HG03066 (cell line): ENCODE measurements around the gene CYP3A4.
"Not testable (repeated sequence)": the region's sequence is repeated elsewhere in the genome, so short reads cannot be mapped to it uniquely, and the experiment has no call there.

Experiments
- ATAC-seq: cut with Tn5 transposase; IDR thresholded peaks from one replicate; pipeline ENCODE4 v1.9.1; 2021; ENCODE audit warnings: low read depth; ENCODE audit not compliant: unreplicated experiment

The CYP3A4 gene

DNA sequence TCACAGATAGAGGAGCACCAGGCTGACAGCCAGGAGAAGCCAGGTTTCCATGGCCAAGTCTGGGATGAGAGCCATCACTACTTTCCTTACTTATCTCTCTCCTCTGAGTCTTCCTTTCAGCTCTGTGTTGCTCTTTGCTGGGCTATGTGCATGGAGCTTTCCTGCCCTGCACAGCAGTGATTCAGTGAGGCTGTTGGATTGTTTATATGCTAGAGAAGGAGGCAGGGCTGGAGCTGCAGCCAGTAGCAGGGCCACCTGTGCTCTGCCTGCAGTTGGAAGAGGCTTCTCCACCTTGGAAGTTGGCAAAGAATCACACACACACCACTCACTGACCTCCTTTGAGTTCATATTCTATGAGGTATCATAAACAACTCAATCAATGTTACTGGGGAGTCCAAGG, at the start of gene CYP3A4:
TSS of gene CYP3A4 (minus strand) at position 178 of the 400 bp plus-strand sequence. CDS start at position 75, 103 bp downstream.
- no peak for ATAC-seq

- ATAC-seq: no peak
These were observed 49.4 kb upstream of the CYP3A4 start for GRCh38 chr7:99833289-99833877.

- no peak for ATAC-seq
These were observed 47.6 kb upstream of the CYP3A4 start for GRCh38 chr7:99831595-99831994.

DNA sequence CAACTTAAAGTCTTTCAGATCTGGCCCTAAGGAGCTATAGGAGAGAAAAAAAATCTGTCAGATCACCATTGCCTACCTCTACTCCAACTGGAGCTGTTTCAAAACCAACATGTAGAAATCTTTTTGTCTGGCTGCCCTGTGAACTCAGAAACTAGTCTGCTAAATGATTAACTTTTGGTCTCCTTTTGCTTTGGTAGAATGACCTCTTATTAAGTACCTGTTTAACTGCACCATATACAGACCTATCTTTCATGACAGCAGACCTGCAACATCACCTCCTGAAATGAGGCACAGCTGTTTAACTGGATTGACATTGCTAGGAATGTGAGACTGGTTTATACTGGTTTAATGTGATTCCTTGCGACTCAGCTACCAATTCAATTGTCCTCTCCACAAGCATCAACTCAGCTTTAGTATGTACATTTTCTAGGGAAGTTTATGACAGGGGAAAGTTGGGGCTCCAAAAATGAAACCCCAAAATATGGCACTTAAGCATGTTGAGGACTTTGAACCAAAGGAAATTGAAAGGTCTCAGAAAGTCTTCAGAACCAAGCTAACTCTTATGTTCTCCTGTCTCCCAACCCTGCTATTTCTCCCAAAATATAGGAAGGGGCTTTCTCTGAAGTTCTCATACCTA, 45.7 kb upstream of the CYP3A4 start:
- ATAC-seq: no peak

- ATAC-seq: no peak
These were observed 44.8 kb upstream of the CYP3A4 start for GRCh38 chr7:99828811-99829210.

- no peak for ATAC-seq
These were observed 43.2 kb upstream of the CYP3A4 start for GRCh38 chr7:99827040-99827778.

DNA sequence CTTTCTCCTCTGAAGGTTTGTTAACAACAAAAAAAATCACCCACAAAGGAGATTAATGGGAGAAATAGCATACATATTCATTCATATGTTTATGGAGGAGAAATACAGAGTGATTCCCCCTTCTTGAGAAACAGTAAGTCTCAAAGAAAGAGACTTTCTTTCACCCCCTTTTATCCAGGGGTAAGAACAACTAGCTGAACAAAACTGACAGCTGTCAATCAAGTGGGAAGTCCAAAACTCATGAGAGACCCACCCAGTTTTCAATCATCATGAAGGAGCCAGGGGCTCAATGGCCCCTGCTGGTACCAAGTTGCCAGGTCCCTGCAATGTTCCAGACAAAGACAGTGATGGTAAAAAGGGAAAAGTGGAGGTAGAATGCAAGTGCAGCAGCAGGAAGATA, 41.9 kb upstream of the CYP3A4 start:
- no peak for ATAC-seq

- ATAC-seq: no peak
These were observed 41.5 kb upstream of the CYP3A4 start for GRCh38 chr7:99825452-99825851.

DNA sequence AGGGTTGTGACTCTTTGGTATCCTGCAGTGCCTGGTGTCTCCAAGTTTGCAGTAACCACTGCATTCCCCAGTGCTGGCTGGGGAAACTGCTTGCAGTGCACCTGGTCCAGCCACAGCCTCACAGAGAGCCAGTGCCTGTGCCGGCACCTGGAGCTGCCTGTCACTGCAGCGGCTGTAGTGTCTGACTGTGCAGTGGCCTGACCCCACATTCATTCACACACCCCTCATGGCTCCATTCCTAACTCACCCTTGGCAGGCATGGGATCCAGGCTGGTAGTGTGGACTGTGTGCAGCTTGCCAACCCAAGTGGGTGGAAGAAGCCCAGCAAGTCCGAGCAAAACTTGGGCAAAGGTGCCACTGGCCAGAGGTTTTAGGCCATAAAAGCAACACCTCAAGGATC, 40.1 kb upstream of the CYP3A4 start:
- no peak for ATAC-seq

DNA sequence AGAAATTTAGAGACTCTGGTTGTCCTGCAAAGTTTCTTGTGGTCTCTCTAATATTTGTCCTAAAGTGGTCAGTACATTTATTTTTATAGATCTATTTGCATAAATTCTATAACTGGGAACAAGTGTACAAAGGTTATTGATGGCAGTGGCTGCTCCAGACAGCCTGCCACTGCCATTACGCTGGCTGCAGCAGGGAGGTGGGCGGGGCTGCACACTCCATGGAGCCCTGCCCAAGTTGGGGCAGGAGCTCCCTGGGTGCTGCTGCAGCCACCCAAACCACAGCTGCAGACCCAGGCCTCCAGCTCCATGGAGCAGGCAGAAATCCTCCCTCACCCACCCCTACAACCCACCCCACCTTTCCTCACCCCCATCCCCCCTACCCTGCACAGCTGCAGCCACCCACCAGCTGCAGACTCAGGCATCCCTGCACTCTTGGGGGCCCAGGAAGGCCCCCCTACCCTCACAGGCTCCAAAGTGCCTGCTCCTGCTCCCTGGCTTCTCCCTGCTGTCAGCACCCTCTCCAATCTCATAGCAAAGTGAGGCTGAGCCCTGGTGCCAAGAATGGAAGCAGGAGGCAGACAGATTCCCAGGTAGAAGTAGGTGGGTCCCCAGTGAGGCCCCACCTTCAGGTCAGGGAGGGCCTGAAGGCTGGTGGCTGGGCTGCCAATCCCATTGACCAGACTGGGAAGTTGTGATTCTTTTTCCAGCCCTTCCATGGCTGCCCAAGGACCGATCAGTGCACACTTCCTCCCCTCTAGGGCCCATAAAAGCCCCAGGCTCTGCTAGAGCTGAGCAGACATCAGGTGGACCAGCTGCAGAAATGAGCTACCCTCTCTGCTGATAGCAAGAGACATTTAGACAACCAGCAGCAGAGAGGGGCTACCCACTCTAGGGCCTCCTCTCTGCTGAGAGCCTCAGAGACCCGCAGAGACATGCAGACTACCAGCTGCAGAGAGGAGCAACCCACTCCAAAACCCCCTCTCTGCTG, 39.0 kb upstream of the CYP3A4 start:
- ATAC-seq: no peak

- no peak for ATAC-seq
These were observed 36.5 kb upstream of the CYP3A4 start for GRCh38 chr7:99820408-99821027.

- ATAC-seq: no peak
These were observed 24.8 kb upstream of the CYP3A4 start for GRCh38 chr7:99808766-99809165.

GRCh38 chr7:99806839-99807478, 23.0 kb upstream of the CYP3A4 start:
- ATAC-seq: no peak

DNA sequence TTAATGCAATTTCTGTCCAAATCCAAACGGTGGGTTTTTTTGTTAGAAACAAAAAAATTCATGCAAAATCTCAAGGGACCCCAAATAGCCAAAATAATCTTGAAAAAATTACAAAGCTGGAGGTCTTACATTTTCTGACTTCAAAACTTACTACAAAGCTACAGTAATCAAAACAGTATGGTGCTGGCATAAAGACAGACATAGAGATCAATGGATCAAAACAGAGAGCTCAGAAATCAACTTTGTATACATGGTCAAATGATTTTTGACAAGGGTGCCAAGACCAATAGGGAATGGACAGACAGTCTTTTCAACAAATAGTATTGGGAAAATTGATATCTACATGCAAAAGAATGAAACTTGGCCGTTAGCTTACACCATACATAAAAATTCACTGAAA, 21.7 kb upstream of the CYP3A4 start:
- ATAC-seq: no peak

DNA sequence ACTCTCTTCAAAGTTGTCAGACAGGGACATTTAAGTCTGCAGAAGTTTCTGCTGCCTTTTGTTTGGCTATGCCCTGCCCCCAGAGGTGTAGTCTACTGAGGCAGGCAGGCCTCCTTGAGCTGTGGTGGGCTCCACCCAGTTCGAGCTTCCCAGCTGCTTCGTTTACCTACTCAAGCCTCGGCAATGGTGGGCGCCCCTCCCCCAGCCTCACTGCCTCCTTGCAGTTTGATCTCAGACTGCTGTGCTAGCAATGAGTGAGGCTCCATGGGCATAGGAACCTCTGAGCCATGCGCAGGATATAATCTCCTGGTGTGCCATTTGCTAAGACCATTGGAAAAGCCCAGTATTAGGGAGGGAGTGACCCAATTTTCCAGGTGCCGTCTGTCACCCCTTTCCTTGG, 19.1 kb upstream of the CYP3A4 start:
- ATAC-seq: not testable (repeated sequence)

DNA sequence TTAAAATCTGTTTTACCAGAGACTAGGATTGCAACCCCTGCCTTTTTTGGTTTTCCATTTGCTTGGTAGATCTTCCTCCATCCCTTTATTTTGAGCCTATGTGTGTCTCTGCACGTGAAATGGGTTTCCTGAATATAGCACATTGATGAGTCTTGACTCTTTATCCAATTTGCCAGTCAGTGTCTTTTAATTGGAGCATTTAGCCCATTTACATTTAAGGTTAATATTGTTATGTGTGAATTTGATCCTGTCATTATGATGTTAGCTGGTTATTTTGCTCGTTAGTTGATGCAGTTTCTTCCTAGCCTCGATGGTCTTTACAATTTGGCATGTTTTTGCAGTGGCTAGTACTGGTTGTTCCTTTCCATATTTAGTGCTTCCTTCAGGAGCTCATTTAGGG, 17.4 kb upstream of the CYP3A4 start:
- ATAC-seq: not testable (repeated sequence)

DNA sequence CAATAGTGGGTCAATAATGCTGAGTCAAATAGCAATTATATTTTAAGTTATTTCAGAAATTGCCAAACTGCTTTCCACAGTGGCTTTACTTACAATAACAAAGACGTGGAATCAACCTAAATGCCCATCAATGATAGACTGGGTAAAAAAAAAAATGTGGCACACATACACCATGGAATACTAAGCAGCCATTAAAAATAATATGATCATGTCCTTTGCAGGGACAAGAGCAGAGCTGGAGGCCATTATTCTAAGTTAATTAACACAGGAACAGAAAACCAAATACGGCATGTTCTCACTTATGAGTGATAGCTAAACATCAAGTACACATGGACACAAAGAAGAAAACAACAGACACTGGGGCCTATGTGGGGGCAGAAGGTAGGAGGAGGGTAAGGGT, 15.0 kb upstream of the CYP3A4 start:
- ATAC-seq: no peak

DNA sequence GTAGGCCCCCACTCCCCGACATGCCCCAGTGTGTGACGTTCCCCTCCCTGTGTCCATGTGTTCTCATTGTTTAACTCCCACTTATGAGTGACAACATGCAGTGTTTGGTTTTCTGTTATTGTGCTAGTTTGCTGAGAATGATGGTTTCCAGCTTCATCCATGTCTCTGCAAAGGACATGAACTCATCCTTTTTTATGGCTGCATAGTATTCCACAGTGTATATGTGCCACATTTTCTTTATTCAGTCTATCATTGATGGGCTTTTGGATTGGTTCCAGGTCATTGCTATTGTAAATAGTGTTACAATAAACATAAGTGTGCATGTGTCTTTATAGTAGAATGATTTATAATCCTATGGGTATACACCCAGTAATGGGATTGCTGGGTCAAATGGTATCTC, 11.9 kb upstream of the CYP3A4 start:
- ATAC-seq: not testable (repeated sequence)

DNA sequence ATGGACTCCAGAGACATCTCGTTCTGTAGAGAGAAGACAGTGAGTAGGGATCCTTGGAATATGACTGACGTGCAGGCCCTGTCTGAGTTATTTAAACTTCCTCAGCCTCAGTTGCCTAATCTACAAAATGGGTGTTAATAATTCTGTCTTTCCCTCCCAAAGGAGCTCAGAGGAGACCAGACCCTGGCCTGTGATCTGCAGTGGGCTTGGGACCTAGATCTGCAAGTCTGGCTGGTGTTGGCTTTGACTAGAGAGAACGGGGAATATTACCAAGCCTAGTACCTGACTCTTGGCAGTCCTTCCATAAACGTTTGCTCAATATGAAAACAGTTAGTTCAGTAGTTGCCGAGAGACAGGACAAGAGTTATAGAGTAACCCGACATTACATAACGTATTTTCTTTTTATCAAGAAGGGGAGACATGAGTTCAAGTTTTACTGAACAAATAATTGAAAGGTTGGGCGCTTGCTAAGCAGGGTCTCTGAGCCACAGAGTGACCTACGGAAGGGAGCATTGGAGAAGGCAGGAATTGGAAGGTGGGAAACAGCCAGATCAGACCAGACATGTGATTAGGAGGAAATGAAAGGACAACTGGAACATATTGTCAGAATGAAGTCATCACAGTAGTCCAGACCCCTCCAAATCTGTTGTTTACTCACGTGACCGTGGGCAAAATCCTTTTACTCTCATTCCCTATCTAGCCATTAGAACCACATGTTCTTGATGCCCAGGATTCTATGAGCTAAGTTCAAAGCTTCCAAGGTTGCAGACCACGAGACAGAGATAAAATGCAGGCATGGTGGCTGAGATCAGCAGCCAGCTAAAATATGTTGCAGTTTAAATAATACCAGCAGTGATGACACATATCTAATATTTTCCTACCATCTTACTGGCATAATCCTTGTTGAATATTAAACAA, 10.9 kb upstream of the CYP3A4 start:
- ATAC-seq: no peak
